Measurements from ENCODE around the gene IGFBP6.
A peak's percentile ranks its signal among the peaks of the same experiment; 100 is the strongest.
"Not testable (repeated sequence)": the region's sequence is repeated elsewhere in the genome, so short reads cannot be mapped to it uniquely, and the experiment has no call there.

The IGFBP6 gene

GRCh38 chr12:53093777-53094393, 3.6 kb upstream of the IGFBP6 start:
- TF ChIP-seq CTCF (IDR thresholded peaks at IDR 0.05; ENCODE audit: insufficient read depth, low read depth, low read length, missing control alignments), result no peak
- no peak for DNase-seq (ENCODE audit: low read depth)
- no peak overlapping the region for H3K4me3 ChIP-seq (ENCODE audit: low read length)

GRCh38 chr12:53094394-53094787, 3.1 kb upstream of the IGFBP6 start:
- no peak for DNase-seq (ENCODE audit: low read depth)
- TF ChIP-seq CTCF (IDR thresholded peaks at IDR 0.05; ENCODE audit: insufficient read depth, low read depth, low read length, missing control alignments), result no peak
- H3K4me3 ChIP-seq (ENCODE audit: low read length), result no peak overlapping the region

GRCh38 chr12:53094796-53095595, 2.5 kb upstream of the IGFBP6 start:
- DNase-seq (ENCODE audit: low read depth), result peak; percentile 38
- H3K4me3 ChIP-seq (ENCODE audit: low read length), result not testable (repeated sequence)

GRCh38 chr12:53095596-53095895, 1.9 kb upstream of the IGFBP6 start:
- not testable (repeated sequence) for H3K4me3 ChIP-seq (ENCODE audit: low read length); DNase-seq (ENCODE audit: low read depth)

- peak; percentile 37 for DNase-seq (ENCODE audit: low read depth)
- H3K4me3 ChIP-seq (ENCODE audit: low read length), result no peak overlapping the region
- TF ChIP-seq CTCF (IDR thresholded peaks at IDR 0.05; ENCODE audit: insufficient read depth, low read depth, low read length, missing control alignments), result no peak
Observed at GRCh38 chr12:53096089-53096741, 1.3 kb upstream of the IGFBP6 start.

GRCh38 chr12:53096759-53097158, 708 bp upstream of the IGFBP6 start:
- DNase-seq (ENCODE audit: low read depth), result no peak
- no peak for TF ChIP-seq CTCF (IDR thresholded peaks at IDR 0.05; ENCODE audit: insufficient read depth, low read depth, low read length, missing control alignments)
- H3K4me3 ChIP-seq (ENCODE audit: low read length), result peak overlapping the region; percentile 42

GRCh38 chr12:53097207-53097563, 282 bp upstream of the IGFBP6 start:
- no peak for TF ChIP-seq CTCF (IDR thresholded peaks at IDR 0.05; ENCODE audit: insufficient read depth, low read depth, low read length, missing control alignments)
- H3K4me3 ChIP-seq (ENCODE audit: low read length), result peak overlapping the region; percentile 42
- DNase-seq (ENCODE audit: low read depth), result no peak

All from epithelial cell of esophagus (primary cell).